Aorta (tissue), 5 donors: ENCODE results near the gene BLM. TPM values are rescaled to one million over a fixed set of nuclear protein-coding genes. Genes with fewer than 3 reads are reported as not detected.
A peak's percentile ranks its signal among the peaks of the same experiment; 100 is the strongest.

Experiments used
- ATAC-seq: fragments of 200-7000 bp; cut with Tn5 transposase; one replicate; pipeline ENCODE4 v1.9.1; 2022; ENCODE audit warnings: moderate library complexity; ENCODE audit not compliant: low FRiP score
- DNase-seq, 2 donors: peaks; one replicate each; pipeline ENCODE4 v3.0.0-alpha.2; 2020
- H3K27ac ChIP-seq, 2 donors: one replicate each; pipeline ENCODE4 v1.5.1; 2013; ENCODE audit warnings: low read length in 2 of 2, mild to moderate bottlenecking in 2 of 2, moderate library complexity in 2 of 2, control low read depth in 1 of 2, inconsistent platforms in 1 of 2, low read depth in 1 of 2
- H3K27me3 ChIP-seq, 2 donors: one replicate each; pipeline ENCODE4 v1.6.1; 2013; ENCODE audit warnings: control low read depth in 1 of 2, low read length in 1 of 2, mild to moderate bottlenecking in 1 of 2, moderate library complexity in 1 of 2; ENCODE audit not compliant: insufficient read depth in 2 of 2, control insufficient read depth in 1 of 2
- H3K36me3 ChIP-seq, 2 donors: one replicate each; pipeline ENCODE4 v1.6.1; 2013; ENCODE audit warnings: control low read depth in 1 of 2, low read length in 1 of 2, mild to moderate bottlenecking in 1 of 2; ENCODE audit not compliant: insufficient read depth in 2 of 2, control insufficient read depth in 1 of 2
- H3K4me1 ChIP-seq, 2 donors: one replicate each; pipeline ENCODE4 v1.6.1; 2013; ENCODE audit warnings: low read length in 2 of 2, control low read depth in 1 of 2, mild to moderate bottlenecking in 1 of 2, moderate library complexity in 1 of 2; ENCODE audit not compliant: insufficient read depth in 2 of 2, control insufficient read depth in 1 of 2
- H3K4me3 ChIP-seq, 2 donors: one replicate each; pipeline ENCODE4 v1.5.1; 2013; ENCODE audit warnings: low read length in 2 of 2, control low read depth in 1 of 2, mild to moderate bottlenecking in 1 of 2
- H3K9me3 ChIP-seq: one replicate; pipeline ENCODE4 v1.6.1; 2013; ENCODE audit warnings: mild to moderate bottlenecking, low read length; ENCODE audit not compliant: control insufficient read depth
- WGBS, 2 donors: extraction: QIAGEN DNeasy Blood & Tissue Kit; methylation state at CpG; one replicate each; pipeline ENCODE4 v1.1.7; 2013; 5-methylcytosine and 5-hydroxymethylcytosine counted together
- intact Hi-C, 2 donors: fragments of 100-400 bp; cut with DNase I; formaldehyde crosslinking; loops; one replicate each; pipeline versions ENCODE4 v1.14.2 to v1.15.0; 2022
- polyA plus RNA-seq, 2 donors: library from polyadenylated mRNA; stranded (reverse); fragments of 200-250 nt; gene quantifications; one replicate each; pipeline ENCODE4 v1.2.3, GENCODE V29; 2013
- total RNA-seq, 2 donors: library from RNA; stranded (reverse); fragmentation: NEBNext Ultra II Directional; extraction: Animal tissue kit (Norgen Biotek cat#: 25700); gene quantifications; one replicate each; pipeline ENCODE4 v1.2.1, GENCODE V29; 2021
- donor health status: healthy with polysubstance abuse.
- donor health status: Bipolar disorder and iron deficiency.
- donor health status: DM: no; HTN: no; CAD: no.
- donor health status: DM: no; HTN: no; CAD: no.
- donor health status: DM: yes; HTN: yes; CAD: no.

Gene BLM
- total and polyA plus RNA-seq, 4 donors = 0.94 to 3.2 (median 1.5) TPM; not detected in 1

DNA sequence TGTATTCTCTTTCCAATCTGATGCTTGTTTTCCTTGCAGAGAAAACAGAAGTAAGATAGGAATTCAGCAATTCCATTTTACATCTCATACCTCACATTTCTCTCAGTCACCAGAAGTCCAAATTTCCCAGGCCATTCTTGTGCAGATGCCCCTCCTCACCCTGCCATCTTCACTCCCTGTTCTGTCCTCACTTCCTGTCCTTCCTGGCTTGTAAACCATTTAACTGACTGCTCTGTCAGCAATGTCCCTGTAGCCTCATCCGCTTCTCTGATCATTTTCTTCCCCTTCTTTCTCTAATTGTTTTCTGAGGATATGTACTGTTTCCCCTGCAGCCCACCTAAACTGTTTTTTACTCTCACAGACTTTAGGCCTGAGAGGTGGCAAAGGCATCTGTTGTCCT lies 40.3 kb downstream of the BLM start:
- Histone ChIP-seq H3K27ac (no peak overlapping the region), H3K4me3 (no peak overlapping the region), H3K9me3 (no peaks in the 10 kb centered on the region), H3K27me3 (no peaks in the 10 kb centered on the region), H3K36me3 (no peaks in the 10 kb centered on the region), H3K4me1 (peaks cover 0 to 2% of the 10 kb centered on the region in 2 donors)
- DNase-seq (no peak), ATAC-seq (no peak)
- 96 to 100% methylated on average over 1 of the region's 1 CpG for WGBS, 2 donors
- intact Hi-C loops = no loop called here

DNA sequence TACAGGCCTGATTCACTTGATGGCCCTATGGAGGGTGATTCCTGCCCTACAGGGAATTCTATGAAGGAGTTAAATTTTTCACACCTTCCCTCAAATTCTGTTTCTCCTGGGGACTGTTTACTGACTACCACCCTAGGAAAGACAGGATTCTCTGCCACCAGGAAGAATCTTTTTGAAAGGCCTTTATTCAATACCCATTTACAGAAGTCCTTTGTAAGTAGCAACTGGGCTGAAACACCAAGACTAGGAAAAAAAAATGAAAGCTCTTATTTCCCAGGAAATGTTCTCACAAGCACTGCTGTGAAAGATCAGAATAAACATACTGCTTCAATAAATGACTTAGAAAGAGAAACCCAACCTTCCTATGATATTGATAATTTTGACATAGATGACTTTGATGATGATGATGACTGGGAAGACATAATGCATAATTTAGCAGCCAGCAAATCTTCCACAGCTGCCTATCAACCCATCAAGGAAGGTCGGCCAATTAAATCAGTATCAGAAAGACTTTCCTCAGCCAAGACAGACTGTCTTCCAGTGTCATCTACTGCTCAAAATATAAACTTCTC lies 43.6 kb downstream of the BLM start:
- no peak overlapping the region for H3K27ac ChIP-seq
- H3K4me1 ChIP-seq = peaks cover 0 to 3% of the 10 kb centered on the region in 2 donors
- intact Hi-C loops = no loop called here
- DNase-seq (no peak), ATAC-seq (no peak)
- H3K9me3 ChIP-seq = no peaks in the 10 kb centered on the region
- no peak overlapping the region for H3K4me3 ChIP-seq
- no peaks in the 10 kb centered on the region for H3K27me3 ChIP-seq
- no peaks in the 10 kb centered on the region for H3K36me3 ChIP-seq
- WGBS, 2 donors = 96 to 100% methylated on average over 1 of the region's 1 CpG

DNA sequence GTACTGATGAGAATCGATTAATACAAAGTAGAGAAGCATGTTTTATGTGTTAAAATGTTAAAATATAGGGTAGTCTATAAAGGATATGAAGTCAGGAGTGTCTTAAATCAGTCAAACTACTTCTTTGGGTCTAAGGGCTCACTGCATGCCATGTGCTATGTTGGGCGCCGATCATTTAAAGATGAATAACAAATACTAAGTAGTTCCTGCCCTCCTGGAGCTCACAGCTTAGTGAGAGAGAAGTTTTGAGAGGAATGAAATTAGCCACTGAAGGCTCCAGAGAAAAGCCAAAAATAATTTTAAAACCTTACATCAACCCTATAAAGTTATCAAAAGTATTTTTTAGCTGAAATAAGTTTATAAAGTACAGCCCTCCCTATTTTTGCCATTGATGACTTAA lies 44.5 kb downstream of the BLM start:
- ATAC-seq = no peak
- no peak overlapping the region for H3K27ac ChIP-seq

GRCh38 chr15:90762109-90762508 lies 45.0 kb downstream of the BLM start:
- 73 to 80% methylated on average over 6 of the region's 6 CpGs for WGBS, 2 donors
- ATAC-seq = peak; percentile 64
- Histone ChIP-seq H3K4me1 (peaks cover 0 to 3% of the 10 kb centered on the region in 2 donors), H3K27me3 (no peaks in the 10 kb centered on the region), H3K9me3 (no peaks in the 10 kb centered on the region), H3K36me3 (no peaks in the 10 kb centered on the region), H3K4me3 (no peak overlapping the region), H3K27ac (no peak overlapping the region)
- peak; percentile 74 for DNase-seq
- intact Hi-C loops = no loop called here

More for the DNA sequence above, 44.5 kb downstream of the BLM start:
- H3K4me1 ChIP-seq = peaks cover 0 to 3% of the 10 kb centered on the region in 2 donors
- no peaks in the 10 kb centered on the region for H3K9me3 ChIP-seq
- DNase-seq = no peak
- H3K27me3 ChIP-seq = no peaks in the 10 kb centered on the region
- 77 to 78% methylated on average over 3 of the region's 3 CpGs for WGBS, 2 donors
- intact Hi-C loops = no loop called here
- H3K4me3 ChIP-seq = no peak overlapping the region
- H3K36me3 ChIP-seq = no peaks in the 10 kb centered on the region

DNA sequence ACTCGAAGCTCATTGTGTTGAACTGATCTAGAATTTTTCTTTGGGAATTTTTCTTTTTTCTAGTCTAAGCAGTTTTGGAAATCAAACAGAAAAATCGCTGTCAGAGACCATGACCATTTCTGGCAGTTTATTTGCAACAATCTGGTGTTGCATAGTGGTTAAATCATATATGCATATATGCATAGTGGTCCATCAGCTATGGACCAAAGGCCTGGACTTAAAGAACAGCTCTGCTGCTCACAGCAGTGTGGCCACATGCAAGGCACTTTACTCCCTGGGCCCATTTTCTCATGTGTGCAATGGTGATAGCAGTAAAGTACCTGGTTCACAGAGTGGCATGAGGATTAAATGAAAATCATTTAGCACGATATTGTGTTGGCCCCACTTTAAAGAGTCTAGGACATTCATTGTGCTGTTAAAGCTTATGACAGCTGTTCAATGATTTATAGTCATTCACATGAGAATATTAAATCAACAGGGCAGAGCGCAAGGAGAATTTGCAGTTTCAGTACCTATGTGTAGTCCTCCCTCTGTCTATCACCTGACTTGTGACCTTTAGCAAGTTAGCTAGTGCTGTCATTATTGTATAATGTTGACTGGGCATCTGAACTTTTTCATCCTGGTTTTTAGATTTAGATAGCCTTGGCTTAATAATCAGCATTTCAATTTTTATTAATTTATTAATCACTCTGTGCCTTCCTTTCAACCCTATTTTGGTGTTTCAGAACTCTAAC lies 46.4 kb downstream of the BLM start:
- peaks cover 0 to 3% of the 10 kb centered on the region in 2 donors for H3K4me1 ChIP-seq
- no peak for ATAC-seq
- H3K27me3 ChIP-seq = no peaks in the 10 kb centered on the region
- intact Hi-C loops = no loop called here
- no peak overlapping the region for H3K27ac ChIP-seq
- H3K4me3 ChIP-seq = no peak overlapping the region
- WGBS, 2 donors = 75 to 79% methylated on average over 4 of the region's 4 CpGs
- no peaks in the 10 kb centered on the region for H3K36me3 ChIP-seq
- no peaks in the 10 kb centered on the region for H3K9me3 ChIP-seq
- no peak for DNase-seq

- ATAC-seq (no peak), DNase-seq (no peak)
- Histone ChIP-seq H3K4me1 (peaks cover 0 to 3% of the 10 kb centered on the region in 2 donors), H3K9me3 (no peaks in the 10 kb centered on the region), H3K4me3 (no peak overlapping the region), H3K27me3 (no peaks in the 10 kb centered on the region), H3K36me3 (no peaks in the 10 kb centered on the region), H3K27ac (no peak overlapping the region)
- WGBS, 2 donors = 78 to 85% methylated on average over 2 of the region's 2 CpGs
- intact Hi-C loops = no loop called here
Measured at GRCh38 chr15:90765531-90765930, 48.4 kb downstream of the BLM start.

DNA sequence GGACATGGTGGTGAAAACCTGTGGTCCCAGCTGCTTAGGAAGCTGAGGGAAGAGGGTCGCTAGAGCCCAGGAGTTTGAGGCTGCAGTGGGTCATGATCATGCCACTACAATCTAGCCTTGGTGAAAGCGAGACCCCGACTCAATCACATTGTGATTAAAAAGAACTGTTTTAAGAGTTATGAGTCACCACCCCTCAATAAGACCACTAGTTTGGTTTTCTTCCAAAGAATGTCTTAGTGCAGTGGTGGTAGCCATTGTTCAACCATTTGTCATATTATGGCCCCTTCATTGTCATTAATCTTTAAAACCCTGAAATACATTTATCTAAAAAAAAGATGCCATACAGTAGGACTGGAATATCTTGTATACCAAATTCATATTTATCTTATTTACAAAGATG lies 48.8 kb downstream of the BLM start:
- Histone ChIP-seq H3K27ac (no peak overlapping the region), H3K36me3 (no peaks in the 10 kb centered on the region), H3K27me3 (no peaks in the 10 kb centered on the region), H3K4me1 (peaks cover 0 to 3% of the 10 kb centered on the region in 2 donors), H3K9me3 (no peaks in the 10 kb centered on the region), H3K4me3 (no peak overlapping the region)
- DNase-seq = no peak
- 94 to 97% methylated on average over 3 of the region's 3 CpGs for WGBS, 2 donors
- intact Hi-C loops = no loop called here
- no peak for ATAC-seq

DNA sequence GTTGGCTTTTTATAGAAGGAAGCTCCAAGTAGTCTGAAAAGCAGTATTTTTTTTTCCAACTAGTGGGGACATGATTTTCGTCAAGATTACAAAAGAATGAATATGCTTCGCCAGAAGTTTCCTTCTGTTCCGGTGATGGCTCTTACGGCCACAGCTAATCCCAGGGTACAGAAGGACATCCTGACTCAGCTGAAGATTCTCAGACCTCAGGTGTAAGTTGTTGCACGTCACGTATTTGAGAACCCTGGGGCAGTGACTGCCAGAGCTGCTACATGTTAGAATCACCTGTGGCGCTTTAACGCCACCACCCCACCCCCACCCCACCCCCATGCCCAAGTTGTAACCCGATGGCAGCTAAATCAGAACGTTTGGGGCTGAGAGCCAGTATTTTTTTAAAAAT lies 52.2 kb downstream of the BLM start:
- no peak overlapping the region for H3K4me3 ChIP-seq
- no peaks in the 10 kb centered on the region for H3K27me3 ChIP-seq
- DNase-seq (no peak), ATAC-seq (no peak)
- no peak overlapping the region for H3K27ac ChIP-seq
- no peaks in the 10 kb centered on the region for H3K36me3 ChIP-seq
- no peaks in the 10 kb centered on the region for H3K4me1 ChIP-seq
- intact Hi-C loops = no loop called here
- no peaks in the 10 kb centered on the region for H3K9me3 ChIP-seq
- 76 to 78% methylated on average over 10 of the region's 10 CpGs for WGBS, 2 donors

- Histone ChIP-seq H3K27ac (no peak overlapping the region), H3K4me1 (no peaks in the 10 kb centered on the region), H3K9me3 (no peaks in the 10 kb centered on the region), H3K27me3 (no peaks in the 10 kb centered on the region), H3K4me3 (no peak overlapping the region), H3K36me3 (no peaks in the 10 kb centered on the region)
- 95 to 100% methylated on average over 1 of the region's 1 CpG for WGBS, 2 donors
- DNase-seq = no peak
- intact Hi-C loops = no loop called here
- ATAC-seq = no peak
Measured at GRCh38 chr15:90773485-90773884, 56.3 kb downstream of the BLM start.
